ENCODE measurements around the gene GPR61.

The GPR61 gene

GRCh38 chr1:109532365-109533136 is 7.1 kb upstream of the GPR61 start:
- Mint-ChIP-seq H3K4me3 (peak overlapping the region; percentile 81 to 84), H3K36me3 (ENCODE audit: insufficient read depth) (peaks cover 10% of the 10 kb centered on the region), H3K4me1 (ENCODE audit: low read depth in 2 of 2) (peaks cover 13 to 14% of the 10 kb centered on the region in 2 donors), H3K27me3 (peaks cover 0 to 6% of the 10 kb centered on the region in 2 donors), H3K27ac (peak overlapping the region; percentile 85 to 86), H3K9me3 (no peaks in the 10 kb centered on the region)
- peak; percentile 92 for ATAC-seq (replicated peaks)
- peak; percentile 91 to 94 (median 91) for DNase-seq

DNA sequence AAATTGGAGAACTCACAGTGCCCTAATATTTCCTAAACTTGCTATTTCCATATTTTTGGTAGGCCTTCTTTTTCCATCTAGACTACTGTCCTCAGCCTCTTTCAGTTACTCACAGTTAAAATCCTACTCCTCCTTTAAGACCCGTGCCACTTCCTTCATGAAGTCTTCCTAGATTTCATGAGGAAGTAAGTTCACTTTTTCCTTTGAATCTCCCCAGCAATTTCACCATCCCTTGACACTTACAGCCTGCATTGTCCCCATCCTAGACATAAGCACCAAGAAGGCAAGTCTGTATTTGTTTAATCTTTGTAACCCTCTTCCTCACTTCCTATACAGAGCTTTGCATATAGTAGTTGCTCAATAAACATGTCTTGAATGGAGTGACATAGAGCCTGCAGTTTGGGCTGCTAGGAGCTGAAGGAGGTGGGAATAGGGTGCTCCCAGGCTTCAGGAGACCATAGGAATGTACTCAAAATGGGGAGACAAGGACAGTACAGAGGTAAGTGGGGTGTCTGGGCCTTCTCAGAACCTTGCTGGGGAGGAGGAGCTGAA is 5.3 kb upstream of the GPR61 start:
- no peak for DNase-seq
- Mint-ChIP-seq H3K27me3 (no peaks in the 10 kb centered on the region), H3K27ac (no peak overlapping the region), H3K9me3 (no peaks in the 10 kb centered on the region), H3K36me3 (ENCODE audit: insufficient read depth) (peaks cover 14% of the 10 kb centered on the region), H3K4me1 (ENCODE audit: low read depth in 2 of 2) (peaks cover 13 to 14% of the 10 kb centered on the region in 2 donors), H3K4me3 (no peak overlapping the region)
- no peak for ATAC-seq (replicated peaks)

DNA sequence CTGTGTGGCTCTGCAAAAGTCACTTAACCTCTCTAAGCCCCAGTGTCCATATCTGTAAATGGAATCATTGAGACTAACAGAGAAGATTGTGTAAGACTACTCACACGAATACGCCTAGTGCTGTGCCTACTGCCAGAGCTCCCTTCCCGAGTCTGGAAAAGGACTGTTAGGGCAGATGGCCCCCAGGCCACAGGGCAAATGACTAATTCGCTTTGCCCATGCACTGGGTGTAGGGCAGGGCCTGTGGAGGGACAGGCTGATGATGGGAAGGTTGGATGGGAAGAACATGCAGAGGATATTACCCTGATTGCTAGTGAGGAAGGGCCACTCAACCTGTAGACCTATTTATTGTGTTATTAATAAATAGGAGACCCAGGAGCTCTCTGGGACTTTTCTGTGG is 4.2 kb upstream of the GPR61 start:
- Mint-ChIP-seq H3K27ac (peak overlapping the region in 1 of 2 donors; percentile 13), H3K9me3 (no peaks in the 10 kb centered on the region)
- no peak for ATAC-seq (replicated peaks)

GRCh38 chr1:109535971-109536491 is 3.6 kb upstream of the GPR61 start:
- Mint-ChIP-seq H3K27me3 (no peaks in the 10 kb centered on the region), H3K9me3 (no peaks in the 10 kb centered on the region), H3K4me3 (no peak overlapping the region), H3K4me1 (ENCODE audit: low read depth in 2 of 2) (peaks cover 12% of the 10 kb centered on the region in 2 donors), H3K36me3 (ENCODE audit: insufficient read depth) (peaks cover 14% of the 10 kb centered on the region), H3K27ac (no peak overlapping the region)
- ATAC-seq (replicated peaks) (no peak), DNase-seq (no peak)

More for the DNA sequence above, 4.2 kb upstream of the GPR61 start:
- Mint-ChIP-seq H3K4me3 (no peak overlapping the region), H3K27me3 (no peaks in the 10 kb centered on the region), H3K4me1 (ENCODE audit: low read depth in 2 of 2) (peaks cover 13 to 14% of the 10 kb centered on the region in 2 donors), H3K36me3 (ENCODE audit: insufficient read depth) (peaks cover 14% of the 10 kb centered on the region)
- no peak for DNase-seq

GRCh38 chr1:109537450-109538178 is 2.1 kb upstream of the GPR61 start:
- no peak for ATAC-seq (replicated peaks)
- Mint-ChIP-seq H3K36me3 (ENCODE audit: insufficient read depth) (peaks cover 4% of the 10 kb centered on the region), H3K9me3 (no peaks in the 10 kb centered on the region)

GRCh38 chr1:109538827-109539555 is 681 bp upstream of the GPR61 start:
- Mint-ChIP-seq H3K27me3 (no peaks in the 10 kb centered on the region), H3K36me3 (ENCODE audit: insufficient read depth) (peaks cover 4% of the 10 kb centered on the region), H3K9me3 (no peaks in the 10 kb centered on the region), H3K27ac (no peak overlapping the region), H3K4me1 (ENCODE audit: low read depth in 2 of 2) (no peaks in the 10 kb centered on the region), H3K4me3 (no peak overlapping the region)
- no peak for DNase-seq
- ATAC-seq (replicated peaks) = no peak

More at GRCh38 chr1:109537450-109538178, 2.1 kb upstream of the GPR61 start:
- Mint-ChIP-seq H3K4me3 (no peak overlapping the region), H3K27ac (no peak overlapping the region), H3K4me1 (ENCODE audit: low read depth in 2 of 2) (peaks cover 2 to 5% of the 10 kb centered on the region in 2 donors), H3K27me3 (no peaks in the 10 kb centered on the region)
- DNase-seq = no peak

GRCh38 chr1:109541102-109541501 is 1.4 kb downstream of the GPR61 start:
- Mint-ChIP-seq H3K4me1 (ENCODE audit: low read depth in 2 of 2) (peaks cover 0 to under 1% of the 10 kb centered on the region in 2 donors), H3K27me3 (no peaks in the 10 kb centered on the region), H3K4me3 (no peak overlapping the region), H3K36me3 (ENCODE audit: insufficient read depth) (peaks cover 4% of the 10 kb centered on the region), H3K9me3 (no peaks in the 10 kb centered on the region), H3K27ac (no peak overlapping the region)
- DNase-seq (no peak), ATAC-seq (replicated peaks) (no peak)

GRCh38 chr1:109542657-109543056 is 3.0 kb downstream of the GPR61 start:
- Mint-ChIP-seq H3K36me3 (ENCODE audit: insufficient read depth) (peaks cover 6% of the 10 kb centered on the region), H3K9me3 (no peaks in the 10 kb centered on the region), H3K4me3 (no peak overlapping the region), H3K27ac (no peak overlapping the region), H3K27me3 (no peaks in the 10 kb centered on the region), H3K4me1 (ENCODE audit: low read depth in 2 of 2) (peaks cover 6 to 16% of the 10 kb centered on the region in 2 donors)
- DNase-seq (no peak), ATAC-seq (replicated peaks) (no peak)

DNA sequence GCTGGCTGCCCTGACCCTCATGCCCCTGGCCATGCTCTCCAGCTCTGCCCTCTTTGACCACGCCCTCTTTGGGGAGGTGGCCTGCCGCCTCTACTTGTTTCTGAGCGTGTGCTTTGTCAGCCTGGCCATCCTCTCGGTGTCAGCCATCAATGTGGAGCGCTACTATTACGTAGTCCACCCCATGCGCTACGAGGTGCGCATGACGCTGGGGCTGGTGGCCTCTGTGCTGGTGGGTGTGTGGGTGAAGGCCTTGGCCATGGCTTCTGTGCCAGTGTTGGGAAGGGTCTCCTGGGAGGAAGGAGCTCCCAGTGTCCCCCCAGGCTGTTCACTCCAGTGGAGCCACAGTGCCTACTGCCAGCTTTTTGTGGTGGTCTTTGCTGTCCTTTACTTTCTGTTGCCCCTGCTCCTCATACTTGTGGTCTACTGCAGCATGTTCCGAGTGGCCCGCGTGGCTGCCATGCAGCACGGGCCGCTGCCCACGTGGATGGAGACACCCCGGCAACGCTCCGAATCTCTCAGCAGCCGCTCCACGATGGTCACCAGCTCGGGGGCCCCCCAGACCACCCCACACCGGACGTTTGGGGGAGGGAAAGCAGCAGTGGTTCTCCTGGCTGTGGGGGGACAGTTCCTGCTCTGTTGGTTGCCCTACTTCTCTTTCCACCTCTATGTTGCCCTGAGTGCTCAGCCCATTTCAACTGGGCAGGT is 3.8 kb downstream of the GPR61 start:
- ATAC-seq (replicated peaks) (no peak), DNase-seq (no peak)
- H3K27ac Mint-ChIP-seq = no peak overlapping the region
- H3K9me3 Mint-ChIP-seq = no peaks in the 10 kb centered on the region
- peaks cover 14% of the 10 kb centered on the region for H3K36me3 Mint-ChIP-seq (ENCODE audit: insufficient read depth)
- H3K4me3 Mint-ChIP-seq = no peak overlapping the region
- H3K27me3 Mint-ChIP-seq = no peaks in the 10 kb centered on the region
- peaks cover 10 to 21% of the 10 kb centered on the region in 2 donors for H3K4me1 Mint-ChIP-seq (ENCODE audit: low read depth in 2 of 2)

- DNase-seq (no peak), ATAC-seq (replicated peaks) (no peak)
- Mint-ChIP-seq H3K36me3 (ENCODE audit: insufficient read depth) (peaks cover 14% of the 10 kb centered on the region), H3K4me3 (no peak overlapping the region), H3K27ac (no peak overlapping the region), H3K4me1 (ENCODE audit: low read depth in 2 of 2) (peaks cover 15 to 27% of the 10 kb centered on the region in 2 donors), H3K27me3 (no peaks in the 10 kb centered on the region), H3K9me3 (no peaks in the 10 kb centered on the region)
These were observed 4.5 kb downstream of the GPR61 start for GRCh38 chr1:109543988-109544735.

DNA sequence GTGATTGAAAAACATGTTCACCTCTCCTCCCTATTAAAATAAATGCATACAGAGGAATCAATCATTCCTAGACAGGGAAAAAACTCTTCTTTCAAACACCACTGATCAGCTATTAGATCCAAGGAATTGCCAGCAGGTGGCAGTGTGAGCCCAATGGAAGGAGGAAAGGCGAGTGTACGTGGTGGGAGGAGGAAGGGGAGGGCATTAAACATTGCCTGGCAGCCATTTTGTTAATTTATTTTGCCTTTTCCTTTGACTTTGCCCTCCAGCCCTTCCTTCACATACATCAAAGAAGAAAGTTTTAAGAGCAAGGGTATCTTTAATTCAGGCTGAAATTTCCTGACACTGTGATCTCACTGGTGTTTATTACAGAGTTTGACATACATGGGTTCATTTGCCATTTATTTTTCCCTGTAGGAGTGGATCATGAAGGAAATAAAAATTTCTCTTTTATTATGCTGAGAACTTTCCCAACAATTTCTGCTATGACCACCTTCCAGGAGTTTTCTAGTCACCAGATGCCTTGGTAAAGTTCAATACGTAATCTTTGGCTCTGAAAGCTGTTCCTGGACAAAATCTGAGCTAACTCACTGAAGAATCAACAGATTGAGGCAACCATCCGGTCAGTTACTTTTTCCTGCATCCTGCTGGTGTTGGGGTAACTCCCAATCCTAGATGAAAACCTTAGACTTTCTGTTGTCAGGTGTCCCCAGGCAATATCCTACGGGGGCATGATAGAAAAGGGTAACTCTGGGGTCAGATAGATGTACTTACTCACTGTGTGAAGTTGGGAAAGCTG is 6.8 kb downstream of the GPR61 start:
- peaks cover 12% of the 10 kb centered on the region for H3K36me3 Mint-ChIP-seq (ENCODE audit: insufficient read depth)
- no peaks in the 10 kb centered on the region for H3K9me3 Mint-ChIP-seq
- H3K27ac Mint-ChIP-seq = peak overlapping the region; percentile 97 to 99
- H3K4me1 Mint-ChIP-seq (ENCODE audit: low read depth in 2 of 2) = peaks cover 24 to 41% of the 10 kb centered on the region in 2 donors
- H3K4me3 Mint-ChIP-seq = peak overlapping the region; percentile 97 to 98
- no peaks in the 10 kb centered on the region for H3K27me3 Mint-ChIP-seq
- peak; percentile 49 for ATAC-seq (replicated peaks)
- peak; percentile 87 to 90 (median 89) for DNase-seq

Measured in effector memory CD8-positive, alpha-beta T cell (primary cell).